Measurements from ENCODE around the gene PGBD5. TPM values are rescaled to one million over a fixed set of nuclear protein-coding genes. Genes with fewer than 3 reads are reported as not detected.
A peak's percentile ranks its signal among the peaks of the same experiment; 100 is the strongest.
"Not testable (repeated sequence)": the region's sequence is repeated elsewhere in the genome, so short reads cannot be mapped to it uniquely, and the experiment has no call there.

PGBD5 gene
- total and polyA plus RNA-seq, 9 of the 15 experiments (the other 6 are each of a cell fraction or from before 2014, with no cell fraction given) = under 0.01 to 0.40 (median 0.10) TPM; not detected in 3

DNA sequence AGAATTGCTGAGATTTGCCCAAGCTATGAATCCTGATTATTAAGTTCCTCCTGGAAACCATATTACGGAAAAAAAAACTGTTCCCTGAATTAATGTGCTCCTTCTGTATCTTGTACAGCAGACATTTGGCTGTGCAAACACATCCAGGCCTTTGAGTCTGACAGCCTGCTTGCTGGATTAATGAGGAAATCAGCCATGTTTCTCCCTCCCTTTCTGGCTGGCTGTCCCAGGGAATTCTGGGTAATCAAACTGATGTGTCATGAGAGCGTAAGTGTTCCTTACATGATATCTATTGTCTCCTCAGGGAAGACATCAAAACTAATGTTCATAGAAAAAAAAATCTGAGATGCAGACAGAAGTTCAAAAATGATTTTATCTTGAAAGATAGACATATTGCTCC lies 18.8 kb downstream of the PGBD5 start:
- no peak overlapping the region for H3K4me3 ChIP-seq
- no peak overlapping the region for H3K27ac ChIP-seq (ENCODE audit: extremely low read depth, low read depth, low read length)
- no peak for ATAC-seq
- no peak overlapping the region for H3K9ac ChIP-seq (ENCODE audit: insufficient read depth in 1 of 2, low read depth in 2 of 2, low read length in 2 of 2)
- H3K36me3 ChIP-seq (ENCODE audit: control insufficient read depth, insufficient read depth, low read length) = no peaks in the 10 kb centered on the region
- no peaks in the 10 kb centered on the region for H3K4me1 ChIP-seq (replicated peaks in 1 of 2; ENCODE audit: control insufficient read depth in 2 of 2, insufficient read depth in 2 of 2, low read length in 2 of 2)
- POLR2A ChIA-PET = no interaction called here
- in situ Hi-C loops (cut with MboI) = no loop called here
- TF ChIP-seq TBP (optimal IDR thresholded peaks at IDR 0.05; ENCODE audit: low read depth, low read length) = no peak
- TF ChIP-seq, protein P1, sequence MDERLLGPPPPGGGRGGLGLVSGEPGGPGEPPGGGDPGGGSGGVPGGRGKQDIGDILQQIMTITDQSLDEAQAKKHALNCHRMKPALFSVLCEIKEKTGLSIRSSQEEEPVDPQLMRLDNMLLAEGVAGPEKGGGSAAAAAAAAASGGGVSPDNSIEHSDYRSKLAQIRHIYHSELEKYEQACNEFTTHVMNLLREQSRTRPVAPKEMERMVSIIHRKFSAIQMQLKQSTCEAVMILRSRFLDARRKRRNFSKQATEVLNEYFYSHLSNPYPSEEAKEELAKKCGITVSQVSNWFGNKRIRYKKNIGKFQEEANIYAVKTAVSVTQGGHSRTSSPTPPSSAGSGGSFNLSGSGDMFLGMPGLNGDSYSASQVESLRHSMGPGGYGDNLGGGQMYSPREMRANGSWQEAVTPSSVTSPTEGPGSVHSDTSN (CRISPR knock-in tag; IDR thresholded peaks at IDR 0.05; ENCODE audit: low read depth) = no peak
- TF ChIP-seq, protein P1 (tag; conservative IDR thresholded peaks at IDR 0.05; ENCODE audit: low read depth) = peak; percentile 41; the same call in 1 of the 2 replicates
- intact Hi-C loops (cut with micrococcal nuclease) = no loop called here
- peak overlapping the region; percentile 15; the same call in 1 of the 2 replicates for H2AFZ ChIP-seq (ENCODE audit: low read depth, low read length)
- no peak overlapping the region for H3K4me2 ChIP-seq (ENCODE audit: insufficient read depth, low read length)
- WGBS (ENCODE audit: insufficient coverage, low coverage, missing lambda C conversion rate) = 8% methylated on average over 2 of the region's 2 CpGs
- H3K79me2 ChIP-seq (ENCODE audit: control insufficient read depth, insufficient read depth, low read length) = no peaks in the 10 kb centered on the region
- no peaks in the 10 kb centered on the region for H3K9me1 ChIP-seq (ENCODE audit: control insufficient read depth, insufficient read depth, low read length)
- CTCF ChIA-PET (ENCODE audit: low intra/inter-chr PET ratio) = no interaction called here
- no TSS peak for BruUV-seq (replicated peaks)
- FAIRE-seq = no peak
- no peaks in the 10 kb centered on the region for H3K27me3 ChIP-seq (ENCODE audit: control insufficient read depth in 2 of 2, insufficient read depth in 2 of 2, low read length in 2 of 2)
- peak in 1 of 4 experiments; percentile 14 for DNase-seq (ENCODE audit: extremely low read depth in 1 of 4, low spot score in 3 of 4)
- H4K20me1 ChIP-seq (replicated peaks; ENCODE audit: control insufficient read depth, insufficient read depth, low read length) = no peaks in the 10 kb centered on the region
- no peaks in the 10 kb centered on the region for H3K9me3 ChIP-seq (replicated peaks; ENCODE audit: control insufficient read depth, insufficient read depth, low read depth, low read length)

DNA sequence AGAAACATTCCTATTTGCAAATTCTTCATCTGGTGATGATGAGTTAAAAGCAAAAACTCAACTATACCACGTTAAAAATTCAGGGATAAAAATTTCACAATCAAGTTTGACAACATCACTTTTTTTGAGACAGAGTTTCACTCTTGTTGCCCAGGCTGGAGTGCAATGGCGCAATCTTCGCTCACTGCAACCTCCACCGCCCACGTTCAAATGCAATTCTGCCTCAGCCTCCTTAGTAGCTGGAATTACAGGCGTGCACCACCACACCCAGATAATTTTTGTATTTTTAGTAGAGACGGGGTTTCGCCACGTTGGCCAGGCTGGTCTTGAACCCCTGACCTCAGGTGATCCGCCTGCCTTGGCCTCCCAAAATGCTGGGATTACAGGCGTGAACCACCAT lies 19.4 kb downstream of the PGBD5 start:
- H3K27me3 ChIP-seq (ENCODE audit: control insufficient read depth in 2 of 2, insufficient read depth in 2 of 2, low read length in 2 of 2); H3K9me3 ChIP-seq (replicated peaks; ENCODE audit: control insufficient read depth, insufficient read depth, low read depth, low read length); DNase-seq (ENCODE audit: extremely low read depth in 1 of 4, low spot score in 3 of 4); H3K4me2 ChIP-seq (ENCODE audit: insufficient read depth, low read length); intact Hi-C loops (cut with micrococcal nuclease); H3K27ac ChIP-seq (ENCODE audit: extremely low read depth, low read depth, low read length); H2AFZ ChIP-seq (ENCODE audit: low read depth, low read length); H3K36me3 ChIP-seq (ENCODE audit: control insufficient read depth, insufficient read depth, low read length); H3K4me1 ChIP-seq (replicated peaks in 1 of 2; ENCODE audit: control insufficient read depth in 2 of 2, insufficient read depth in 2 of 2, low read length in 2 of 2); H4K20me1 ChIP-seq (replicated peaks; ENCODE audit: control insufficient read depth, insufficient read depth, low read length); ATAC-seq; in situ Hi-C loops (cut with MboI); CTCF ChIA-PET (ENCODE audit: low intra/inter-chr PET ratio); BruUV-seq (replicated peaks); FAIRE-seq; H3K79me2 ChIP-seq (ENCODE audit: control insufficient read depth, insufficient read depth, low read length); H3K9me1 ChIP-seq (ENCODE audit: control insufficient read depth, insufficient read depth, low read length); H3K9ac ChIP-seq (ENCODE audit: insufficient read depth in 1 of 2, low read depth in 2 of 2, low read length in 2 of 2); H3K4me3 ChIP-seq; POLR2A ChIA-PET: not testable (repeated sequence)
- WGBS (ENCODE audit: insufficient coverage, low coverage, missing lambda C conversion rate) = 0% methylated on average over 11 of the region's 11 CpGs
- 0 out of 2 replicates have a peak, but pooled peaks have one; percentile 55 for TF ChIP-seq CEBPB (tag; IDR thresholded peaks at IDR 0.05)

Data from K562 (cell line).